BE2C (cell line): ENCODE data around the gene CCDC85A.

ENCODE experiments used
- DNase-seq: peaks from one replicate; pipeline ENCODE4 v3.0.0-alpha.2; 2020
- H3K27me3 ChIP-seq: fragments of 250-450 bp; sonication (Bioruptor Pico); 2 replicates; pipeline ENCODE4 v1.5.1; 2020; ENCODE audit warnings: mild to moderate bottlenecking
- H3K36me3 ChIP-seq: fragments of 250-450 bp; sonication (Bioruptor Pico); 2 replicates; pipeline ENCODE4 v1.5.1; 2020; ENCODE audit warnings: mild to moderate bottlenecking
- H3K4me1 ChIP-seq: fragments of 250-450 bp; sonication (Bioruptor Pico); 2 replicates; pipeline ENCODE4 v1.5.1; 2020
- H3K4me3 ChIP-seq: 2 replicates; pipeline ENCODE4 v1.5.1; 2011; ENCODE audit warnings: low read depth, low read length
- H3K9me3 ChIP-seq: fragments of 250-450 bp; sonication (Bioruptor Pico); 2 replicates; pipeline ENCODE4 v1.5.1; 2020
- CTCF ChIP-seq: IDR thresholded peaks from 2 replicates; pipeline ENCODE4 v1.5.1; 2012; ENCODE audit warnings: mild to moderate bottlenecking, low read depth, low read length

The CCDC85A gene

GRCh38 chr2:56224316-56224715 is 40.5 kb downstream of the CCDC85A start:
- H3K36me3 ChIP-seq, result no peaks in the 10 kb centered on the region
- no peaks in the 10 kb centered on the region for H3K9me3 ChIP-seq
- no peaks in the 10 kb centered on the region for H3K27me3 ChIP-seq
- DNase-seq, result no peak
- no peak overlapping the region for H3K4me3 ChIP-seq
- TF ChIP-seq CTCF, result no peak
- H3K4me1 ChIP-seq, result no peaks in the 10 kb centered on the region

- Histone ChIP-seq H3K9me3 (no peaks in the 10 kb centered on the region), H3K4me3 (no peak overlapping the region), H3K4me1 (no peaks in the 10 kb centered on the region), H3K36me3 (no peaks in the 10 kb centered on the region), H3K27me3 (no peaks in the 10 kb centered on the region)
- DNase-seq, result no peak
- TF ChIP-seq CTCF, result no peak
These were observed 44.0 kb downstream of the CCDC85A start for GRCh38 chr2:56227811-56228210.

GRCh38 chr2:56229397-56230060 is 45.7 kb downstream of the CCDC85A start:
- TF ChIP-seq CTCF, result no peak

GRCh38 chr2:56230156-56230555 is 46.4 kb downstream of the CCDC85A start:
- H3K4me1 ChIP-seq, result no peaks in the 10 kb centered on the region
- H3K9me3 ChIP-seq, result no peaks in the 10 kb centered on the region
- no peak for DNase-seq
- no peak overlapping the region for H3K4me3 ChIP-seq
- TF ChIP-seq CTCF, result no peak
- H3K27me3 ChIP-seq, result no peaks in the 10 kb centered on the region
- H3K36me3 ChIP-seq, result no peaks in the 10 kb centered on the region

More at GRCh38 chr2:56229397-56230060, 45.7 kb downstream of the CCDC85A start:
- Histone ChIP-seq H3K4me3 (no peak overlapping the region), H3K4me1 (no peaks in the 10 kb centered on the region), H3K9me3 (no peaks in the 10 kb centered on the region), H3K36me3 (no peaks in the 10 kb centered on the region), H3K27me3 (no peaks in the 10 kb centered on the region)
- no peak for DNase-seq

- no peaks in the 10 kb centered on the region for H3K9me3 ChIP-seq
- no peaks in the 10 kb centered on the region for H3K36me3 ChIP-seq
- no peaks in the 10 kb centered on the region for H3K27me3 ChIP-seq
- no peak for DNase-seq
- TF ChIP-seq CTCF, result no peak
- no peak overlapping the region for H3K4me3 ChIP-seq
- no peaks in the 10 kb centered on the region for H3K4me1 ChIP-seq
These were observed 47.6 kb downstream of the CCDC85A start for GRCh38 chr2:56231361-56231760.

- DNase-seq, result no peak
- Histone ChIP-seq H3K4me3 (no peak overlapping the region), H3K36me3 (no peaks in the 10 kb centered on the region), H3K4me1 (no peaks in the 10 kb centered on the region), H3K27me3 (no peaks in the 10 kb centered on the region), H3K9me3 (no peaks in the 10 kb centered on the region)
- no peak for TF ChIP-seq CTCF
These were observed 49.1 kb downstream of the CCDC85A start for GRCh38 chr2:56232912-56233311.
